Heart left ventricle (tissue), 16 donors: ENCODE measurements around the gene APOA5. TPM values are rescaled to one million over a fixed set of nuclear protein-coding genes. Genes with fewer than 3 reads are reported as not detected.

Experiments used
- ATAC-seq, 4 donors: fragments of 200-7000 bp; cut with Tn5 transposase; one replicate each; pipeline ENCODE4 v1.9.1; 2020 to 2022; ENCODE audit warnings: moderate library complexity in 4 of 4, mild to moderate bottlenecking in 3 of 4, moderate number of reproducible peaks in 1 of 4
- DNase-seq, 5 donors: peaks; one replicate each; pipeline ENCODE4 v3.0.0-alpha.2; 2020
- H3K27ac ChIP-seq, 12 donors: fragments of 200-600 bp; sonication (generic) in 4 of 12; one replicate each; pipeline versions ENCODE4 v1.5.0 to v1.8.0; 2016 to 2022; ENCODE audit warnings: mild to moderate bottlenecking in 2 of 12
- H3K27me3 ChIP-seq, 9 donors: fragments of 200-600 bp; sonication (generic) in 2 of 9; one replicate each; pipeline versions ENCODE4 v1.5.1 to v1.8.0; 2016 to 2022; ENCODE audit warnings: mild to moderate bottlenecking in 3 of 9
- H3K36me3 ChIP-seq, 9 donors: fragments of 200-600 bp; sonication (generic) in 2 of 9; one replicate each; pipeline versions ENCODE4 v1.5.0 to v1.8.0; 2018 to 2022; ENCODE audit warnings: mild to moderate bottlenecking in 2 of 9
- H3K4me1 ChIP-seq, 12 donors: fragments of 200-600 bp; sonication (generic) in 4 of 12; one replicate each; pipeline versions ENCODE4 v1.5.0 to v1.8.0; 2016 to 2022; ENCODE audit warnings: mild to moderate bottlenecking in 3 of 12
- H3K4me3 ChIP-seq, 12 donors: fragments of 200-600 bp; sonication (generic) in 4 of 12; one replicate each; pipeline versions ENCODE4 v1.5.0 to v1.8.0; 2017 to 2022; ENCODE audit warnings: mild to moderate bottlenecking in 9 of 12, moderate library complexity in 4 of 12
- H3K9me3 ChIP-seq, 12 donors: fragments of 200-600 bp; sonication (generic) in 4 of 12; one replicate each; pipeline versions ENCODE4 v1.5.0 to v1.8.0; 2016 to 2022; ENCODE audit warnings: mild to moderate bottlenecking in 1 of 12
- POLR2A ChIP-seq, 2 donors: fragments of 450-650 bp; IDR thresholded peaks; one replicate each; pipeline ENCODE4 v1.6.1; 2017; ENCODE audit warnings: antibody characterized with exemption in 2 of 2, mild to moderate bottlenecking in 2 of 2, moderate library complexity in 2 of 2
- WGBS, 4 donors: extraction: QIAGEN DNeasy Blood & Tissue Kit in 2 of 4; methylation state at CpG; one replicate each; pipeline versions ENCODE4 v1.1.5 to v1.1.7; 2013 to 2018; 5-methylcytosine and 5-hydroxymethylcytosine counted together
- intact Hi-C, 10 donors: fragments of 100-400 bp; cut with DNase I; formaldehyde crosslinking; loops; one replicate each; pipeline versions ENCODE4 v1.11.1 to v1.14.2; 2022
- polyA plus RNA-seq, 2 donors: library from polyadenylated mRNA; stranded (reverse); fragments of 200-250 nt; gene quantifications; one replicate each; pipeline ENCODE4 v1.2.3, GENCODE V29; 2013
- total RNA-seq, 9 donors: library from RNA; depleted of rRNA in 2 of 9; stranded (reverse); fragments of >200 nt in 2 of 9; fragmentation: NEBNext Ultra II Directional in 3 of 9; extraction: Animal tissue kit (Norgen Biotek cat#: 25700) in 3 of 9; gene quantifications; one replicate each; pipeline versions ENCODE4 v1.1.0 to v1.2.4, GENCODE V29; 2016 to 2023
- TF ChIP-seq, protein P1 (sequence below), 12 donors: fragments of 200-600 bp; sonication (generic) in 4 of 12; IDR thresholded peaks; one replicate each; pipeline versions ENCODE4 v1.5.0 to v1.8.0; 2018 to 2022; ENCODE audit warnings: antibody characterized with exemption in 12 of 12, mild to moderate bottlenecking in 5 of 12
- donor health status: ischemic (EF 13 %, LVEDD 7.1; RV severe dilation, severe dysfunction).
- donor health status: healthy with polysubstance abuse.
- donor health status: DM: no; HTN: yes; CAD: no.
- donor health status: DM: no; HTN: no; CAD: no.
- donor health status: ischemic (EF 25% LVEDD 6.9; RV normal size, moderate dysfunction).
- donor health status: ischemic (EF 25% LVEDD 5.7; RV mildly dilated, moderate dysfunction).
- donor health status: healthy.
- donor health status: DM: yes; HTN: yes; CAD: no.
- donor health status: ischemic (EF 35%, LVEDD 5.7; RV mildly dilated, moderate dysfunction).
- donor health status: nonischemic (EF 11% LVEDD 7.7; RV severe dilation, severe dysfunction).
- donor health status: DM: yes; HTN: yes; CAD: no.
- donor health status: PGD.
- donor health status: ischemic (EF 29% LVEDD 5.4; RV normal size, mild dysfunction).
- donor health status: nonischemic (EF 23%, LVEDD 6.1; RV moderate dilation, normal function).

The APOA5 gene
- total and polyA plus RNA-seq, 11 donors, result not detected

DNA sequence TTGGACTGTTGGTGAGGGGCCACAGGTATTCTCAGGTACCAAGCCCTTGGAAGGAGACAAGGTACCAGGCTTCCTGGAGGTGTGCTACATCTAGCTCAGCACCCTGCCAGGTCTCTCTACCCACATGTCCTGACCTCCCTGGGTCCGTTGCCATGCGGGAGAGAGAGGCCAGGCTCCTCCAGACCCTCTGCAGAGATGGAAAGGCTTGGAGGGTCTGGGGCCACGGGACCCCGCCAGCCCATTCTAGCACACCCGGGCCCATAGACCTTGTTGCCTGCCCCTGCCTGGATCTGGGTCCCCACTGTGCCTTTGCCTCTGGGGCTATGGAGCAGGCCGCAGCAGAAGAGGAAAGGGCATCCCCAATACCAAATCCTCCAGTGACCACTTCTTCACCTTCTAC is 35.8 kb upstream of the APOA5 start:
- WGBS, 4 donors, result 93 to 95% (median 94%) methylated on average over 3 to 6 of the region's 6 CpGs
- no peak for TF ChIP-seq POLR2A (IDR thresholded peaks at IDR 0.05)
- TF ChIP-seq, protein P1, sequence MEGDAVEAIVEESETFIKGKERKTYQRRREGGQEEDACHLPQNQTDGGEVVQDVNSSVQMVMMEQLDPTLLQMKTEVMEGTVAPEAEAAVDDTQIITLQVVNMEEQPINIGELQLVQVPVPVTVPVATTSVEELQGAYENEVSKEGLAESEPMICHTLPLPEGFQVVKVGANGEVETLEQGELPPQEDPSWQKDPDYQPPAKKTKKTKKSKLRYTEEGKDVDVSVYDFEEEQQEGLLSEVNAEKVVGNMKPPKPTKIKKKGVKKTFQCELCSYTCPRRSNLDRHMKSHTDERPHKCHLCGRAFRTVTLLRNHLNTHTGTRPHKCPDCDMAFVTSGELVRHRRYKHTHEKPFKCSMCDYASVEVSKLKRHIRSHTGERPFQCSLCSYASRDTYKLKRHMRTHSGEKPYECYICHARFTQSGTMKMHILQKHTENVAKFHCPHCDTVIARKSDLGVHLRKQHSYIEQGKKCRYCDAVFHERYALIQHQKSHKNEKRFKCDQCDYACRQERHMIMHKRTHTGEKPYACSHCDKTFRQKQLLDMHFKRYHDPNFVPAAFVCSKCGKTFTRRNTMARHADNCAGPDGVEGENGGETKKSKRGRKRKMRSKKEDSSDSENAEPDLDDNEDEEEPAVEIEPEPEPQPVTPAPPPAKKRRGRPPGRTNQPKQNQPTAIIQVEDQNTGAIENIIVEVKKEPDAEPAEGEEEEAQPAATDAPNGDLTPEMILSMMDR (IDR thresholded peaks at IDR 0.05), result no peak
- Histone ChIP-seq H3K9me3 (no peaks in the 10 kb centered on the region), H3K27ac (no peak overlapping the region), H3K27me3 (no peaks in the 10 kb centered on the region), H3K4me1 (peaks cover 0 to 5% (median 0%) of the 10 kb centered on the region in 12 donors), H3K36me3 (no peaks in the 10 kb centered on the region), H3K4me3 (no peak overlapping the region)
- ATAC-seq, result no peak
- intact Hi-C loops, result no loop called here
- DNase-seq, result no peak

DNA sequence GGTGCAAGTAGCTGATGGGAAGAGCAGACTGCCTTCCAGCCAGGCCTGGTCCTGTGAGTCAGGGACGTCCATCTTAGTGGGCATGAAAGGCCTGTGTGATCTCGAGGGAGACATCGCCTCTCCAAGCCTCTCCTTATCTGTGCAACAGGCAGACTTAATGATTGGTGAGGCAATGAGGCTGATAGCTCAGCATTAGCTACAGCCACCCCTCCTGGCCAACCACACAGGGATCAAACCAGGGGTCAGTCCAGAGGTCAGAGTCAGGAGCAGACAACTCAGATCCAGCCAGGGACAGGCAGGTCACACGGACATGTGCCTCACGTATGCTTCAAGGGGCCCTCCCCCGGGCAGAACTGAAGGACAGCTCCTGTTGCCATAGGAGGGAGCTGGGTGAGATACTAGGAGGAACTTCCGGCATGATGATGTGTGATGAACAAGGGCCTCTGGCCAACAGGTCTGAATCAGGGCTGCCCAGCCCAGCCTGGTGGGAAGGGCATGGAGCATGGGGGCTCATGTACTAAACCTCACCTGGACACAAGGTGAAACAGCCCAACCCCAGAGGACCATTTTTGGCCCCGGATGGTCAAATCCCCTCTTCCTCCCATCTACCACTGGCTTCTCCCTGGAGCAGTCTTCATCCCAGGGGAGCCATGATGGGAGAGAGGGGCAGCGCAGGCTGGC is 35.2 kb upstream of the APOA5 start:
- WGBS, 4 donors, result 71 to 88% (median 77%) methylated on average over 7 to 9 of the region's 9 CpGs
- H3K27ac ChIP-seq, result no peak overlapping the region
- intact Hi-C loops, result no loop called here
- TF ChIP-seq POLR2A (IDR thresholded peaks at IDR 0.05), result no peak
- TF ChIP-seq, protein P1 (IDR thresholded peaks at IDR 0.05), result no peak
- no peaks in the 10 kb centered on the region for H3K9me3 ChIP-seq
- H3K4me1 ChIP-seq, result peaks cover 0 to 5% (median 0%) of the 10 kb centered on the region in 12 donors
- no peaks in the 10 kb centered on the region for H3K36me3 ChIP-seq
- H3K27me3 ChIP-seq, result no peaks in the 10 kb centered on the region
- no peak overlapping the region for H3K4me3 ChIP-seq
- no peak for ATAC-seq
- DNase-seq, result no peak

DNA sequence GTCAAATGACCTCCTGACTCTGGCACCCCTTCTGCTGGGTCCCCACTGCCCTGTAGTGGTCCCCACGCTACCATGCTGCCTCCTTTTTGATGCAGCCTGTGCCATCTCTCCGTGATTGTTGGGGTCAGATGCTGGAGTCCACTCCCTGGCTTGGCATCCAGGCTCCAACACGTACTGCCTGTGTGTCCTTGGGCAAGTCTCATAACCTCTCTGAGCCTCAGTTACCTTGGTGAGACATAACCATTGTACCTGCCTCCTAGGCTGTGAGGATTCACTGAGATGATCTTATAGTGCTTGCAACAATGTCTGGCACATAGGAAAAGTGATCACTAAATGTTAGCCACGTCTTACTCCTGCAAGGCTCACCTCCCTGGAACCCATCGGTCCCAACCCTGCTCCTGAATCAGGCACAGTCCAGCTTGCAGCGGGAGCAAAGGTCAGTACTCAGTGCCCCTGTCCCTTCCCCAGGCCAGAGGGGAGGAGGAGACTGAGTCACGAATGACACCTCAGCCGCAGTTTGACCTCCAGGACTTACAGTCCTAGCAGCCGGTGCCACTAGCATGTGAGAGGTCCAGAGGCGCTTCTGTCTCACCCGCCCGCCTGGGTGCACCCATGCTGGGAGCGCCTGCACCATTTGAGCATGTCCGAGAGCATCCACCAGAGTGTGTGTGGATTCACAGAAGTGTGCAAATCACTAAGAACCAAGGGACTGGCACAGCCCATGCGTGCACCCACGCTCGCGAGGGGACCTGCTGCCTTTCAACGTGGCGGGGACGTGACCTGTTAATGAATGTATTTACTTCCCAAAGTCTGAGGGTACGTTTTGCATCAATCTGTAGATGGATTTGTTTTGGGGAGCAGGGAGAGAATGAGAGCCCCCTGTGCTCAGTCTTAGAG is 34.4 kb upstream of the APOA5 start:
- H3K9me3 ChIP-seq, result no peaks in the 10 kb centered on the region
- no peak for DNase-seq
- no peak for ATAC-seq
- intact Hi-C loops, result no loop called here
- no peaks in the 10 kb centered on the region for H3K27me3 ChIP-seq
- WGBS, 4 donors, result 78 to 87% (median 81%) methylated on average over 19 to 22 of the region's 22 CpGs
- no peak overlapping the region for H3K27ac ChIP-seq
- no peaks in the 10 kb centered on the region for H3K36me3 ChIP-seq
- TF ChIP-seq, protein P1 (IDR thresholded peaks at IDR 0.05), result no peak
- TF ChIP-seq POLR2A (IDR thresholded peaks at IDR 0.05), result no peak
- no peak overlapping the region for H3K4me3 ChIP-seq
- peaks cover 0 to 5% (median 0%) of the 10 kb centered on the region in 12 donors for H3K4me1 ChIP-seq

DNA sequence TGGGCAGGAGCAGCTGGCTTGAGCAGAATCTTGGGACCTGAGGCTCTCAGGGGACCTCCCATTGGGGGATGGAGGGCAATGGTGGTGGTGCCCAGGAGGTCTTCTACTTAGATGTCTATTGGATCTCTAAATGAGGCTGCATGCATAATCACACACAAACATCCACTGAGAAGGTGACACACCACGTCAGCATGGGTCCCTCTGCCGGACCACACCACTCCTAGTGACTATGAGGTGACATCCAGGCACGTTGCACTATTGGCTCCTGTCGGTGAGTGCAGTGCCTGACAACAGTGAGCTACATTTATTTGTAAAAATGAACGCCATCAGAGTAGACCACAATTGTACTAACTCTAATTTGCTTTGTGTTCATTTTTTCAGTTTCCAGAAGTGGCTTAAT is 33.8 kb upstream of the APOA5 start:
- 77 to 91% (median 85%) methylated on average over 5 of the region's 5 CpGs for WGBS, 4 donors
- H3K27me3 ChIP-seq, result no peaks in the 10 kb centered on the region
- intact Hi-C loops, result no loop called here
- no peak overlapping the region for H3K4me3 ChIP-seq
- TF ChIP-seq POLR2A (IDR thresholded peaks at IDR 0.05), result no peak
- TF ChIP-seq, protein P1 (IDR thresholded peaks at IDR 0.05), result no peak
- no peak for ATAC-seq
- peaks cover 0 to 5% (median 0%) of the 10 kb centered on the region in 12 donors for H3K4me1 ChIP-seq
- no peak overlapping the region for H3K27ac ChIP-seq
- no peaks in the 10 kb centered on the region for H3K9me3 ChIP-seq
- no peak for DNase-seq
- H3K36me3 ChIP-seq, result no peaks in the 10 kb centered on the region
